ENCODE data around the gene NFU1. TPM values are rescaled to one million over a fixed set of nuclear protein-coding genes. Genes with fewer than 3 reads are reported as not detected.
"Not testable (repeated sequence)": the region's sequence is repeated elsewhere in the genome, so short reads cannot be mapped to it uniquely, and the experiment has no call there.

The NFU1 gene
- total RNA-seq, 4 donors from 2014 or later: 6.7 to 84.8 (median 45.0) TPM

DNA sequence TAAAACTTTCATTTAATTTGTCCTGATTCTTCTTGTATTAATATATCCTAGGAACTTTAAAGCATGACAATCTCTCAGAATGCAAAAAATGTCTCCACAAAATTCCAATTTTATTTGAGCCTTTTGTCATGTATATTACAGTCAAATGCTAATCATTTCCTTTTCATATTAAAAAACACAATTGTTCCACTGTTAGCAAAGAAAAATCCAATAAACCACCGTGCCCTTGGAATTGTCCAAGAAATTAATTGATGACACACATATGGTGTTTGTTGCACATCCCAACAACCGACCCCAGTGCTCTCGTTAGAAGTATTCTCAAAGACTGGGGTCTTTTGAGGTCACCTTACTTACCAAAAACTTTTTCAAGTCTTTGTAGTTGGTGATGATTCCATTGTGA, 78.3 kb downstream of the NFU1 start:
- peaks cover 0 to 96% (median 42%) of the 10 kb centered on the region in 4 donors for H3K36me3 ChIP-seq
- H3K27ac ChIP-seq: no peak overlapping the region
- intact Hi-C loops (cut with DNase I; ENCODE audit: low total_unique reads) (no loop called here), in situ Hi-C loops (cut with MboI; ENCODE audit: low pct_ligation_motif_present in 1 of 4, low pct_unique_long_range_greater_than_20kb in 1 of 4, low sequenced_read_pairs in 3 of 4) (no loop called here)
- DNase-seq: no peak
- TF ChIP-seq POLR2A (IDR thresholded peaks at IDR 0.05) (no peak), EP300 (IDR thresholded peaks at IDR 0.05; ENCODE audit: low read depth) (no peak), POLR2AphosphoS5 (IDR thresholded peaks at IDR 0.05) (no peak)
- TF ChIP-seq, protein P1, sequence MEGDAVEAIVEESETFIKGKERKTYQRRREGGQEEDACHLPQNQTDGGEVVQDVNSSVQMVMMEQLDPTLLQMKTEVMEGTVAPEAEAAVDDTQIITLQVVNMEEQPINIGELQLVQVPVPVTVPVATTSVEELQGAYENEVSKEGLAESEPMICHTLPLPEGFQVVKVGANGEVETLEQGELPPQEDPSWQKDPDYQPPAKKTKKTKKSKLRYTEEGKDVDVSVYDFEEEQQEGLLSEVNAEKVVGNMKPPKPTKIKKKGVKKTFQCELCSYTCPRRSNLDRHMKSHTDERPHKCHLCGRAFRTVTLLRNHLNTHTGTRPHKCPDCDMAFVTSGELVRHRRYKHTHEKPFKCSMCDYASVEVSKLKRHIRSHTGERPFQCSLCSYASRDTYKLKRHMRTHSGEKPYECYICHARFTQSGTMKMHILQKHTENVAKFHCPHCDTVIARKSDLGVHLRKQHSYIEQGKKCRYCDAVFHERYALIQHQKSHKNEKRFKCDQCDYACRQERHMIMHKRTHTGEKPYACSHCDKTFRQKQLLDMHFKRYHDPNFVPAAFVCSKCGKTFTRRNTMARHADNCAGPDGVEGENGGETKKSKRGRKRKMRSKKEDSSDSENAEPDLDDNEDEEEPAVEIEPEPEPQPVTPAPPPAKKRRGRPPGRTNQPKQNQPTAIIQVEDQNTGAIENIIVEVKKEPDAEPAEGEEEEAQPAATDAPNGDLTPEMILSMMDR (IDR thresholded peaks at IDR 0.05): no peak
- H3K4me3 ChIP-seq: no peak overlapping the region
- H3K27me3 ChIP-seq: no peaks in the 10 kb centered on the region
- H3K4me1 ChIP-seq: no peaks in the 10 kb centered on the region
- 85 to 94% methylated on average over 2 to 3 of the region's 3 CpGs for WGBS, 2 donors (ENCODE audit: low coverage in 1 of 2)
- H3K9me3 ChIP-seq: no peaks in the 10 kb centered on the region

GRCh38 chr2:69356471-69356870, 80.8 kb downstream of the NFU1 start:
- Histone ChIP-seq H3K4me1 (no peaks in the 10 kb centered on the region), H3K36me3 (peaks cover 0 to 84% (median 43%) of the 10 kb centered on the region in 4 donors), H3K27ac (no peak overlapping the region), H3K27me3 (no peaks in the 10 kb centered on the region), H3K9me3 (no peaks in the 10 kb centered on the region), H3K4me3 (no peak overlapping the region)
- in situ Hi-C loops (cut with MboI; ENCODE audit: low pct_ligation_motif_present in 1 of 4, low pct_unique_long_range_greater_than_20kb in 1 of 4, low sequenced_read_pairs in 3 of 4): no loop called here
- 87% methylated on average over 4 to 5 of the region's 5 CpGs for WGBS, 2 donors (ENCODE audit: low coverage in 1 of 2)
- TF ChIP-seq POLR2A (IDR thresholded peaks at IDR 0.05) (no peak), EP300 (IDR thresholded peaks at IDR 0.05; ENCODE audit: low read depth) (no peak), POLR2AphosphoS5 (IDR thresholded peaks at IDR 0.05) (no peak)
- TF ChIP-seq, protein P1 (IDR thresholded peaks at IDR 0.05): no peak
- intact Hi-C loops (cut with DNase I; ENCODE audit: low total_unique reads): no loop called here
- DNase-seq: no peak

GRCh38 chr2:69354976-69355375, 82.3 kb downstream of the NFU1 start:
- in situ Hi-C loops (cut with MboI; ENCODE audit: low pct_ligation_motif_present in 1 of 4, low pct_unique_long_range_greater_than_20kb in 1 of 4, low sequenced_read_pairs in 3 of 4); H3K9me3 ChIP-seq; H3K27ac ChIP-seq; H3K27me3 ChIP-seq; intact Hi-C loops (cut with DNase I; ENCODE audit: low total_unique reads); DNase-seq; H3K4me1 ChIP-seq; H3K4me3 ChIP-seq: not testable (repeated sequence)
- peaks cover 0 to 86% (median 43%) of the 10 kb centered on the region in 4 donors for H3K36me3 ChIP-seq
- 81 to 100% methylated on average over 2 to 3 of the region's 3 CpGs for WGBS, 2 donors (ENCODE audit: low coverage in 1 of 2)

DNA sequence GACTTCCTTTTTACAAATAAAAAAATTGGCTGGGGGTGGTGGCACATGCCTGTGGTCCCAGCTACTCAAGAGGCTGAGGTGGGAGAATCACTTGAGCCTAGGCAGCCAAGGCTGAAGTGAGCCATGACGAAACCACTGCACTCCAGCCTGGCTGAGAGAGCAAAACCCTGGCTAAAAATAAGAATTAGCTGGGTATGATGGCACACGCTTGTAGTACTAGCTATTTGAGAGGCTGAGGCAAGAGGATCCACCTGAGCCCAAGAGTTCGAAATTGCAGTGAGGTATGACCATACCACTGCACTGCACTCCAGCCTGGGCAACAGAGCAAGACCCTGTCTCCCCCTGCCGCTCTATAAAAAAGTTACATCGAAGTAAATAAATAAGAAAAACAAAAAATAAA, 83.9 kb downstream of the NFU1 start:
- in situ Hi-C loops (cut with MboI; ENCODE audit: low pct_ligation_motif_present in 1 of 4, low pct_unique_long_range_greater_than_20kb in 1 of 4, low sequenced_read_pairs in 3 of 4) (no loop called here), intact Hi-C loops (cut with DNase I; ENCODE audit: low total_unique reads) (no loop called here)
- WGBS, 2 donors (ENCODE audit: low coverage in 1 of 2): 92% methylated on average over 5 of the region's 5 CpGs; no CpG with 5 or more reads in 1 of the 2 donors
- no peaks in the 10 kb centered on the region for H3K27me3 ChIP-seq
- H3K4me1 ChIP-seq: no peaks in the 10 kb centered on the region
- TF ChIP-seq POLR2AphosphoS5 (IDR thresholded peaks at IDR 0.05) (no peak), POLR2A (IDR thresholded peaks at IDR 0.05) (no peak), EP300 (IDR thresholded peaks at IDR 0.05; ENCODE audit: low read depth) (no peak)
- TF ChIP-seq, protein P1 (IDR thresholded peaks at IDR 0.05): no peak
- no peaks in the 10 kb centered on the region for H3K9me3 ChIP-seq
- H3K27ac ChIP-seq: no peak overlapping the region
- DNase-seq: no peak
- peaks cover 0 to 85% (median 41%) of the 10 kb centered on the region in 4 donors for H3K36me3 ChIP-seq
- no peak overlapping the region for H3K4me3 ChIP-seq

GRCh38 chr2:69348781-69349180, 88.5 kb downstream of the NFU1 start:
- no peak for TF ChIP-seq POLR2A (IDR thresholded peaks at IDR 0.05)
- TF ChIP-seq POLR2AphosphoS5 (IDR thresholded peaks at IDR 0.05): no peak
- TF ChIP-seq, protein P1 (IDR thresholded peaks at IDR 0.05): no peak
- no peak for TF ChIP-seq EP300 (IDR thresholded peaks at IDR 0.05; ENCODE audit: low read depth)
- no peaks in the 10 kb centered on the region for H3K27me3 ChIP-seq
- no peak overlapping the region for H3K4me3 ChIP-seq
- H3K27ac ChIP-seq: no peak overlapping the region
- intact Hi-C loops (cut with DNase I; ENCODE audit: low total_unique reads): no loop called here
- 100% methylated on average over 1 of the region's 1 CpG for WGBS, 2 donors (ENCODE audit: low coverage in 1 of 2)
- H3K36me3 ChIP-seq: peaks cover 0 to 81% (median 39%) of the 10 kb centered on the region in 4 donors
- in situ Hi-C loops (cut with MboI; ENCODE audit: low pct_ligation_motif_present in 1 of 4, low pct_unique_long_range_greater_than_20kb in 1 of 4, low sequenced_read_pairs in 3 of 4): no loop called here
- no peaks in the 10 kb centered on the region for H3K9me3 ChIP-seq
- DNase-seq: no peak
- peaks cover 0 to 19% (median 0%) of the 10 kb centered on the region in 4 donors for H3K4me1 ChIP-seq
